Activated CD4-positive, alpha-beta T cell treated with anti-CD3 and anti-CD28 coated beads, Interleukin-2, amount 50 U/mL, for 1 hour (primary cell): Measurements from ENCODE around the gene C10orf53.

Experiments used
- DNase-seq: peaks from one replicate; pipeline ENCODE4 v3.0.0-alpha.2; 2020

The C10orf53 gene, protein sequence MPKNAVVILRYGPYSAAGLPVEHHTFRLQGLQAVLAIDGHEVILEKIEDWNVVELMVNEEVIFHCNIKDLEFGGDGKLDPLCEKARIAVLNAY

DNA sequence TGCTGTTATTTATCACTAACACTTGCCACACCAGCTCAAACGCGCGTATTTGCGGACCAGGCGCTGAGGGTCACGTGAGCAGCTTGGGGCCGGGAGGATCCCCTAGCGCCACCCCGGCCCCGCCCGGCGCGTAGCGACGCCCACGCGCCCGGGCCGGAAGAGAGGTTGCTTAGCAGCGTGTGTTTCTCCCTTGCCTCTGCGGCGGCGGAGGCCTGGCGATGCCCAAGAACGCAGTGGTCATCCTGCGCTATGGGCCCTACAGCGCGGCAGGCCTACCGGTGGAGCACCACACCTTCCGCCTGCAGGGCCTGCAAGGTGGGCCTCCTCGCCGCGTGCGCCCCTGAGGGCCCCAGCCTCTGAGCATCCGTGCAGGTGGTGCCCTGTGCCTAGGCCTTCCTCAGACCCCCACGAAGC lies at the start of gene C10orf53:
Gene C10orf53 (plus strand): TSS at position 172 of the 414 bp plus-strand sequence. CDS start 47 bp downstream, at position 219.
- DNase-seq = no peak

DNA sequence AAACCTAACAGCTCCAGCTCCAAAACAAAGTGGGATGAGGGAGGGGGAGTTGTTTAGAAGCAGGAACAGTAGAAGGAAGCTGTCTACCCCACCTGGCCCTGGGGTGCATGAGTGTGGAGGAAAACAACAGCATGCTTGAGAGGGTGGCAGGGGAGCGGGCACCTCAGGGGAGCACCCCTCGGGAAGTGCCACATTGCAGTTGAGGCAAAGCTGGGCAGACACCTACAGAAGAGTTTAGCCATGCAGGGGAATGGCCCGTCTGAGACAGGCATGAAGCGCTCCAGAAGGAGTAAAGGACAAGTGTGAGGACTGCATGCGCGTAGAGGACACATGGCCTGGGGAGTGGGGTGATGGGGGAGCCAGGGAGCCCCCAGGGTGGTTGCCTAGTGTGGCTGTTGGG lies 47.5 kb upstream of the C10orf53 start:
- no peak for DNase-seq

DNA sequence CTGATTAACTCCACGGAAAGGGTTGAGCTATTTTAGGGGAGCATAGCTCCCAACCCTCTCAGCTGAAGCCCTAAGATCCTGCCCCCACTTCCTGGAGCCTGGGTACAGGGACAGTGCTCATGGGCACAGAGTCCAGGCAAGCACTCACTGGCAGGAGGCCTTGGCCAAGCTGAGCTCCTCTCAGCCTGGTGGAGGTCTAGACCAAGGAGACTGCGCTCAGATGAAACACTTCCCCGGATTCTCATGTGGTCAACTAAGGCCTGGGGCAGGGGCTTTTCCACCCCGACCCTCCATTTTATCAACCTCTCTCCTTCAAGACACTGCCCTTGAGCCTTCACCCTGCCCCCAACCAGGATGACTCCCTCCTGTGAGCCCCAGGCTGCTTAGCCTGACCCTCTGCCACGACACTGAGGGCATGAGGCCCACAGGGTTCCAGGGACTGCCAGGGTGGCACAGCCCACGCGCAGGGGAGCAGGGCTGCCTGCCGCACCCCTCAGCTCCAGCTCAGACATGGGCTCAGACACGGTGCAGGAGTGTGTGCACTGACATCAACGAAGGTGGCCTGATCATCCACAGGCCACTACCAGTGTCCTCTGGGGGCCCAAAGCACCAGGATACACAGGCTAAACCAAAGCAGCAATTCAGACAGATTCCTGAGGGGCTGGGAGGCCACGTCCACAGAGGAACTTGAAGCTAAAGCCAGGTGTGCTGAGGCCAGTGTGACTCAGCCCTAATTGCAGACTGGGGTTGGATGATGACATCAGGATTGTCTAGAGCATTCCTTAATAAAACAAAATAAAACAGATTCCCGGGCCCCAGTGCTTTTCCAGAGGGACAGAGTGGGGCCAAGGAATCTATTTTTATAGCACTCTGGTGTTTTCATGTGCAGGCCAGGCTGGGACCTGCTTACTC lies 46.8 kb upstream of the C10orf53 start:
- DNase-seq = no peak

DNA sequence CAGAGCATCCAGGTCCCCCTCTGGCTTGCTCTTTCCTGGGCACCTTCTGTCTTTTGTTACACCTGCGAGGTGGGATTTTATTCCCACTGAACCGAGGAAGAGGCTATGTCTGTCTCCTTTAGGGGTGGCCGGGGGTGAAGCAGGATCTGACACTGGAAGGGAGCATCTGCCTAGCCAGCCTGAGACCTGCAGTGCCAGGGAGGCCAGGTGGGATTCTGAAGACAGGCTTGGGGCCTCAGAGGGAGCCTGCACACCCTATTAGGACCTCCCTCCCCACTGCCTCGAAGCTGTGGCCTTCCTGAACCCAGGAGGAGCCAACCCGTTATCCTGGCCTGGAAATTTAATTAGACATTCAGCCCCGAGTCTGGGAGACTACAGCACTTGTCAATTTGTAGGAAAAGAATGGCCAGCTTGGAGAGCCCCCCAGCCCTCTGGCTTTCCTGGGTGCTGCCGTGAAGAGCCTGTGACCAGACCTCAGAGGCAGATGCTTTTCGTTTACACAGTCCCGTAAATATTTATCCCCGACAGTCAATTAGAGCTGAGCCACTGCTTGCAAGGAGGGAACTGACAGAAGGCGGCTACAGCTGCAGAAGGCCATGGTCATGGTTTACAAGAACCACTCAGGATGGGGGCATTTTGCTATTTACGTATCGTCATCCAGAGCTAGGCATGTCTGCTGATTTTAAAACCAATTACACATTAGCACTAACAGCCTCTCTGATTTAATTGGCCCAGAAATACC lies 46.0 kb upstream of the C10orf53 start:
- no peak for DNase-seq

DNA sequence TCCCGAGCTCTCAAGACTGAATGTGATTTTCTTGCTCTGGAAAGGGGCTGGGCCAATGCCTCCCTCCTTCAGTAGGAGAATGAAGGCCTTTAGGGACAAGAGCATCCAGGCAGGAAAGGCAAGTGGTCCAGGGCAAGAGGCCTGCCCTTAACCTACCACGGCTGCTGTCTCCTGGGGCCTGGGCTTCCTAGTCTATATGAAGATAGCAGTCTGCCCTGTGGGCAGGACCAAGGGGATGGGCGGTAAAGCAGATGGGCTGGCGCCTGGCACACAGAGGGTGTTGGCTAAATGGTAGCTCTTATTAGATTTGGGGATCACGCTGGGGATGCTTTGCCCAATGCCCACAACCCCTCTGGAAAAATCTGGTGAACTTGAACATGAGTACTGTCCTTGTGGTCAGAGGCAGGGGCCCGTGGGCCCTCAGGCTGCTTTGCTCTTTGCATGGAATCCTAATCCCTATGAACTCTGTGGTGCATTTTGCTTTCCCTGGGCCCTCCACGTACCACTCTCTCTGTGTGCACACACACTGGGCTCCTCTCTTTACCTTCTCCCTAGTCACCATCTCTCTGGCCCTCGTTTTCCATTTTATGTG lies 45.3 kb upstream of the C10orf53 start:
- DNase-seq = no peak

DNA sequence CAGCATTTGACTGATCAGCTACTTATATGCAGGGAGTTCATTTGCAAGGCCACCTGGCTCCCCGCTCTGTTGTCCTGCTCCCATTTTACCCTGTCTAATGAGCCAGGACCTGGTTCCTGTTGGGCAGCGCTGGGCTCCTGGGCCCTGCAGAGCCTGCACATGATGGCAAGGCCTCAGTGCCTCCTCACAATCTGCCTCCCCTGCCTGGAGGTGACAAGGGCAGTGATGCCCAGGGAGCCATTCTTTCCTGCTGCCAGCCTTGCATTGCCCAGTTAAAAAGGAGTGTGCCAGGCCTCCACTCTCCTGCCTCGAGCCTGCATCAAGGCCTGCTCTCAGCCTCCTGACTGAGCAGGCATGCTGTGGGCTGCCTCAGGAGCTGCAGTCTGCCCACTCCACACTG lies 37.1 kb upstream of the C10orf53 start:
- DNase-seq = no peak

DNA sequence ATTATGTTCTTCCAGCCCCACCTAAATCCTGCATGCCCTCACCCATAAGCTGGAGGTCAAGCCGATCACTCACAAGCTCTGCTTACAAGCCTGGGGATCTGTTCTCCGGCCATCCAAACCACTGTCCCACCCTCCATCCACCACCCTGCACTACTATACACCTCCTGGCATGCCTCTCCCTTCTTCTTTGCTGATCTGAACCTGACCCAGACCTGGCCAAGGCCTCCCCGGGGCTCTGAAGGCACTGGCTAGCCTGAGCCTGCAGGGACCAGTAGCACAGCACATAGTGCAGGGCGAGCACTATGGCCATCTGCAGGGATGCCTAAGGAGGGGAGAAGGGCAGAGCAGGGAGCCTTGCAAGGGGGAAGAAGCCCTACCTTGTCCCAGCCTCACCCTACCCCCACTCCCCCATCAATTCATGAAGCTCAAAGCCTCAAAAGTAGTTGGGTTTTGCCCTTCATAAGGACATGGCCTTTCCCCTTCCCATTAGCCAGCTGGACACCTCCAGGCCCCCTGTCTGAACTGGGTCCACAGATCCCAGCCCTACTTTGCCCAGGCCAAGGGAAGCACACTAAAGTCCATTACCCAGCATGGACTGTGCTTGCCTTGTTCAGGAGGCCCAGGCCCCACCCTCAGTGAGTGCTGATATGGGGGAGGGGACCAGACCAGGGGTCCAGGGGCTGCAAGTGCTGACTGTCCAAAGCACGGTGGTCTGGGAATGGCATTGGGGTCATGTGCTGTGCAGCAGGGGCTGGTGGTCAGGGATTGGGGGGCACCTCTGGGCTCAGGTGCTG lies 36.0 kb upstream of the C10orf53 start:
- DNase-seq = no peak

DNA sequence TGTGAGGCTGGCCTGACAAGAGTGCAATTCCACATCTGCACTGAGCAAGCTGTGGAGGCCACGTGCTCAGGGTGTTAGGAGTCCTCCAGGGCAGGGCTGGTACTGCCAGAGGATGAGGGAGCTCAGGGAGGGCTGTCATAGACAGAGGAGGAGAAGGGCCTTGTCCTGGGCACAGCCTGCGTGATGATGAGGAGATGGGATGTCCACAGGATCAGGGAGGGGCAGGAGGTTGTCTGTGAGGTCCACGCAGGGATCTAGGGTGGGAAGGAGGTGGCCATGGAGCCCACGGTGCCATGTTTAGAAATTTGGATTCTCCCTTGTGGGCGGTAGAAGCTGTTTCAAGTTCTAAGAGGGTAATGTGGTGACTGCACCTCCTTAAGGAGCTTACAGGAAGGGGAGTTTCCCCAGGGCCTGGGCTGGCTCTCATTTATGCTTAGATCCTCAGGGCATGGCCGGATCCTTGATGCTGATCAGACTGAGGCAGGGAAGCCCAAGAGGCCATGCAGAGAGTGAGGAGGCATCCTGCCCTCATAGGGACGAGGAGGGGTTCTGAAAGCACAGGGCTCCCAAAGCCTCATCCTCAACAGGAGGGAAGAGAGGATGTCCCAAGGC lies 35.3 kb upstream of the C10orf53 start:
- no peak for DNase-seq

DNA sequence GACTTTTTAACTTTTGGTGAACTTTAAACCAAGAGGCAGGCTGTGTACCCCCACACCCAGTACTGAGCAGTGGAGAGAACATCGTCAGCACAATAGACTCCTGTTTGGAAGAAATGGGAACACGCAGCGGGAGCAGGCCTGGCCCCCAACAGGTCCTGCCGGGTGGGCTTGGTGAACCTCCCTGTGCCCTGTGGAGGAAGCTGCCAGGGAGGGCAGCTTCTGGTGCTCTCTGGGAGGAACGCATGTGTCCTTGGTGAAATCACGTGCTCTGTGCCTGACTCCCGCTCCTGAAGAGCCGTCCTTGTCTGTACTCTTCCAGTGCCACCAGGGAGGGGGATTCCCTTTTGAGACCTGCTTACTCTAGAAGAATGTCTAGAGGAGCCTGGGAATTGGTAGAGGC lies 34.0 kb upstream of the C10orf53 start:
- no peak for DNase-seq

DNA sequence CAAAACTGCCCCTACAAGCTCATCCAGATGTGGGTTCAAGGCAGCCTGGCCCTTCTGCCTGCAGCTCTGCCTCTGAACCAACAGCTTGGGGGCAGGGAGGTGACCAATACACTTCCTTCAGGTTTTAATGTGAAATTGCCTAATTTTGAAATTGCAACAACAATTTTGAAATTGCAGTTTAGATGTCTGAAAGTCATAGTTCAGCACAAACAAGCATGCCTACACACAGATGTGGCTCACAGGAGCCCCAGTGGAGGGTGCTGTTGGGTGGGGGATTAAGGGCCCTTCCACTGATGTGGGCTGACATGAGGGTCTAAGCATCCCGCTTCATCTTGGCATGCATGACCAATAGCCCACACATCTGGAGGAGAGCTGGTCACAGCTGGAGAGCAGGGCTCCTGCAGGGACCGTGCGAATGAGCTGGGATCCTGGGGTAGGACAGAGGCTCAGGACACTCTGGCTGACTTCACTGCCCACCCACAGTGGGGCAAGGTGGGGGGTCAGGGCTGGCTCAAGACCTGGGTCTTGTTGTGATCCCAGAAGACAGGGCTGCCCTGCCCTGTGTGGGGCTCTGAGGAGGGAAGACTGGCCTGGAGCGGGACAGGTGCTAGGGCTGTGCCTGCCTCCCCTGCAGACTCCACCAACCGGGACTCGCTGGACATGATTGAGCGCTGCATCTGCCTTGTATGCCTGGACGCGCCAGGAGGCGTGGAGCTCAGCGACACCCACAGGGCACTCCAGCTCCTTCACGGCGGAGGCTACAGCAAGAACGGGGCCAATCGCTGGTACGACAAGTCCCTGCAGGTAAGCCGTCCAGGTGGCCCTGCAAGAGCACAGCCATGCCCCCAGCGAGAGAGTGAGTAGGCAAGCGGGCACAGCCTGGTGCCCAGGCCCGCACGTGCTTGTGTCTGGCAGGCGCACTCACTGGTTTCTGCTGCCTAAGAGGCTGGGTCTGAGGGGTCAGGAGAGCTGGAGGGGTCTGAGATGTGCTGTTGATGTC lies 33.3 kb upstream of the C10orf53 start:
- no peak for DNase-seq

DNA sequence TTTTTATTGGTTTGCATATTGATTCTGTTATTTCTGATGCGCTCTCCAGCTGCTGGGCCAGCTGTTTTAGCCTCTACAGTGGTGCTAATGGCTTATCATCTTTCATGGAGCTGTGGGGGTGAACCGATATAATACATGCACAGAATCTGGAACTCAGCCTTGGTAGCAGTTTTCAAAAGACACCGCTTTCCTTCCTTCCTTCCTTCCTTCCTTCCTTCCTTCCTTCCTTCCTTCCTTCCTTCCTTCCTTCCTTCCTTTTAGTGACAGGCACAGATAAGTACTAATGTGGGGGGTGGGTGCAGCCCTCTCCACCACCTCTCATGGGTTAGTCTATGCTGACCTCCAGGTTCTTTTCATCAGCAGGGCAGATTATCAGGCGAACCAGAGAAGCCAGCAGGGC lies 31.9 kb upstream of the C10orf53 start:
- DNase-seq = no peak

DNA sequence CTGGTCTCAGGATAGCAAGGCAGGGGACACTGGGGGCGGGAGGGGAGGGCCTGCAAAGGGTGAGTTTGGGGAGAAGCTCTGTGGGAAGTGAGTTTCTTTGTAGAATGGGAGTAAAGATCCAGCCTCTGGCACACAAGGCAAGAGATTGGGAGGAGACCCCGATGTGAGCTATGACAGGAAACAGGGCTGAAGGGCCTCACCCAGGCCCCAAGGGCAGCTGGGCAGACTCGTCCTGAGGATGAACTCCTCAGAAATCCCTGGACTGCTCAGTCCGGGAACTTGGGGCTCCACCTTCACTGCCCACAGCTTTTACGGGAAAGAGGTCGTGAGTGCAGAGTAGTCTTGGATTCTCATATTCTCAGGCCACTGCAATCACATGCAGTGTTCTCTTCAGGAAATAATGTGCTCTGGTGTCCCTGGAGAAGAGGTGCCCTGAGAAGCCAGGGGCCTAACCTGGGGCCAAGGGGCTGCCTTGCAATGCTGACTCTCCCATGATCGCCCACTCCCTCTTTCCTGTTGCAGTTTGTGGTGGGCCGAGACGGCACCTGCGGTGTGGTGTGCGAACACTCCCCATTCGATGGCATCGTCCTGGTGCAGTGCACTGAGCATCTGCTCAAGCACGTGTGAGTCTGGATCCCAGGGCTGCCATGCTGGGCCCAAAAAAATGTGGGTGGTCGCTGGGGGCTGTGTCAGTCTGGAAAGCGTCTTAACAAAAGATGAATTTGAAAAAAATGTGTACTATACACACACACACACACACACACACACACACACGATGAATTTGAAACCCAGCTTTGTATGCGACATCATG lies 31.3 kb upstream of the C10orf53 start:
- no peak for DNase-seq

DNA sequence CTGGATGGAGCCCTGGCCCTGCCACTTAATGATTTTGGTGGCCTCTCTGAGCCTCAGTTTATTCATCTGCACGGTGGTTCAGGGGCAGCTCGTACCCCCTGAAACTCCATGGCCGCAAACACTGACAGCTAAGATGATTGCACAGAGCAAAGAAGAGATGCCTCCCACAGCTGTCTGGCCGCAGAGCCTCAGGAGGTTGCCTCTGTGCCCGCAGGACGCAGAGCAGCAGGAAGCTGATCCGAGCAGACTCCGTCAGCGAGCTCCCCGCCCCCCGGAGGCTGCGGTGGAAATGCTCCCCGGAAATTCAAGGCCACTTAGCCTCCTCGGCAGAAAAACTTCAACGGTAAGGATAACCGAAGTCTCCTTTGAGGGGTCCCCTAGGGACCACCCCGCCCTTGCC lies 30.2 kb upstream of the C10orf53 start:
- DNase-seq = no peak

DNA sequence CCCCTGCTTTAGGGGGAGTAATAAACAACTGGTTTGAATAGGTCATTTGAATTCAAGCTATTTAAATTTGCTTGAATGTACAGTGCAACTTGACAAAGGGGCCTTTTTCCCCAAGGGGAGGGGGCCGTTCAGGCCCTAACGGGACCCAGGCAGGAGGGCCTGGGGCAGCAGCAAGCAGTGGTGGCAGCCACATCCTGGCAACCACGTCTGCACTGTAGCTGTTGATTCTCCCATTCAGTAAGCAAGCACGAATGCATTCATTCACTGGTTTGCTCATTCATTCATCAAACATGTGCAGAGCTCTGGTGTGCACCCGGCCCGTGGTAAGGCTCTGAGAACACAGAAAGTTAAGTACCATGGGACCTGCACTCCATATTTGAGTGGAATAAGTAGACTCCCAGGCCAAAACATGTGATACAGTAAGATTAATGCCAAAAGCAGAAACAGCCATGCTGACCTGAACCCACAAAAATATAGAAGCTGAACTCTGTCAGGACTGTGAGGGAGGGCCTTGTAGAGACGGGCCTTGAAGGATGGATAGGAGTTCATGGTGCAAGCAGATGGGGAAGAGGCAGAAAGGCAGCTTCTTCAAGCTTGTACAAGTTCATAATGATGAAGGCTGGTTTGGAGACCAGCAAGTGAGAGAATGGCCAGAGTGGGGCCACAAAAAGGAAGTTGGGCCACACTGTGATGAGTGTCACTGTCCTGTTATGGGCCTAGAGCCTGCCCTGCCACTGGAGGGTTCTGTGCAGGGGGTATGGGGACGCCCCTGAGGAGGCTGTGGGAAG lies 29.3 kb upstream of the C10orf53 start:
- DNase-seq = no peak

DNA sequence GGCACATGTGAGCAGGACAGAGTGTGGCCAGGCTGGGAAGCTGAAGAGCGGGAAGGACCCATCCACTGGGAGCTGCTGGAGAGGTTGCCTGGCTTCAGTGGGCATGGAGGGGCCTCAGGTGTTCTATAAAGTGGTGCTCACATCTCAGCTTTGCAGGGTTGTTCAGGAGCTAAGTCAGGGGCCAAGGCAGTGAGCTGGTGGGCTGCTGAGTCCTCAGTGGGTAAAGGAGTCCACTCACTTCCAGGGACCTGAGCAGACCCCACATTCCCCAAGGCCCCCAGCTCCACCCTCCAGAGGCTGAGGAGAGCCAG lies 28.8 kb upstream of the C10orf53 start:
- no peak for DNase-seq

DNA sequence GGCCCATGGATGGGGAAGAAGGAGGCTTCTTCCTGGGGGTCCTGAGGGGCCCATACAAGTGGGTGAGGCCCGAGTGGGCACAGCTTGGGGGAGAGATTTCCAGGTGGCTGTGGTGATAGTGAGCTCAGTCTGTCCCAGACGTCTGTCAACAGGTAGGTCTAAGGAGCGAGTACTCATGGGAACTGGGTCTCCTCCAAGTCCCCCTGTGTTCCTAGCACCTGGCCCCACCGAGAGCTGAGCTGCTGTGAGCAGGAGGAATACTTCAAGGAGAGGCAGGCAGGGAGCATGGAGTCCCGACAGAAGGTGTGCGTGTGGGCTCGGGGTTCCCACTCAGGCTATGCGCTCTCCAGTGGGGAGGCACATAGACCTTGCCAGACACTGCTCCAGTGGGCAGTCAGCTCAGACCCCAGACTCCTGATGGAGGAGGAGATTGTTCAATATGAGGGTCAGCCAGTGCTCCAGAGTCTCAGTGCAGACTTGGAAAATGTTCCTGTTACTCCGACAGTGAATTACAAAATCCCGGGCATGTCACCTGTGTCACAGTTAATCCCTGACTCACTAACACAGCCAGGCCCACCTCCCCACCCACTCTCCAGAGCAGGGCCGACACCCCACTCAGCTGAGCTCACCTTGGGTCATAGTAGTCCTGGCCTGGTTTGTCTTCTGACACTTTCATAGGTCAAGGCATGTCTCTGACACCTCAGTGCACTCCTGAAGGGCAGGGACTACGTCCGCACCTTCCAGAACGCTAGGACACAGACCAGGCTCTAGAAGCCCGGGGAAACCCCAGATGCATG lies 28.2 kb upstream of the C10orf53 start:
- DNase-seq = no peak

DNA sequence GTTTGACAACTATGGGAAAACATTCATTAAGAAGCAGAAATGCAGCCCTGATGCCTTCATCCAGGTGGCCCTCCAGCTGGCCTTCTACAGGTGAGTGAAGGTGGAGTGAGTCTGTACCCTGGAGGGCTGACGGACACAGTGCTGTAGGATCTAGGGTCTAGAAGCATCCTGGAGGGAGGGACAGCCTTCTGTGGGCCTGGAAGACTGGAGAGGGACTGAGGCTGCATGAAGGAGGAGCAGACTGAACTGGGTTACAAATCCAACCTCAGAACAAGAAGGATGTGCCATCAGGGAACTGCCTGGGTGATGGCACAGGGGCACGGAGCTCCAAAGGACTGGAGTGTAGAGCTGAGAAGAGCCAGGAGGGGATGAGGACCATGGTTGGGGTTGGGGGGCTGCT lies 27.5 kb upstream of the C10orf53 start:
- no peak for DNase-seq
